NCI-H1105 (cell line): ENCODE data around the gene CDYL2.

Experiments
- DNase-seq: peaks from one replicate; lab custom pipeline; 2025; lab: John Stamatoyannopoulos, UW

CDYL2 gene

GRCh38 chr16:80704751-80705505 lies 99.5 kb downstream of the CDYL2 start:
- no peak for DNase-seq

GRCh38 chr16:80703131-80704071 lies 101.0 kb downstream of the CDYL2 start:
- DNase-seq, result no peak

- no peak for DNase-seq
These were observed 101.7 kb downstream of the CDYL2 start for GRCh38 chr16:80702696-80703095.

GRCh38 chr16:80700558-80700957 lies 103.8 kb downstream of the CDYL2 start:
- DNase-seq, result no peak

- DNase-seq, result no peak
These were observed 109.4 kb downstream of the CDYL2 start for GRCh38 chr16:80695020-80695419.

- no peak for DNase-seq
These were observed 110.8 kb downstream of the CDYL2 start for GRCh38 chr16:80693553-80693952.

- no peak for DNase-seq
These were observed 112.1 kb downstream of the CDYL2 start for GRCh38 chr16:80692270-80692669.

- DNase-seq, result no peak
These were observed 113.2 kb downstream of the CDYL2 start for GRCh38 chr16:80691111-80691741.

- no peak for DNase-seq
These were observed 114.9 kb downstream of the CDYL2 start for GRCh38 chr16:80689487-80689886.

GRCh38 chr16:80687606-80688005 lies 116.8 kb downstream of the CDYL2 start:
- no peak for DNase-seq

GRCh38 chr16:80684906-80685305 lies 119.5 kb downstream of the CDYL2 start:
- no peak for DNase-seq

- no peak for DNase-seq
These were observed 120.1 kb downstream of the CDYL2 start for GRCh38 chr16:80684136-80684765.

- no peak for DNase-seq
These were observed 120.8 kb downstream of the CDYL2 start for GRCh38 chr16:80683646-80684045.

- no peak for DNase-seq
These were observed 121.9 kb downstream of the CDYL2 start for GRCh38 chr16:80682421-80683070.

GRCh38 chr16:80681436-80681835 lies 123.0 kb downstream of the CDYL2 start:
- DNase-seq, result no peak

- no peak for DNase-seq
These were observed 123.6 kb downstream of the CDYL2 start for GRCh38 chr16:80680839-80681238.

- no peak for DNase-seq
These were observed 124.4 kb downstream of the CDYL2 start for GRCh38 chr16:80680046-80680445.

GRCh38 chr16:80674884-80675283 lies 129.5 kb downstream of the CDYL2 start:
- no peak for DNase-seq

GRCh38 chr16:80672379-80672778 lies 132.0 kb downstream of the CDYL2 start:
- DNase-seq, result no peak

- DNase-seq, result no peak
These were observed 133.0 kb downstream of the CDYL2 start for GRCh38 chr16:80671281-80671849.

GRCh38 chr16:80670170-80670865 lies 134.1 kb downstream of the CDYL2 start:
- no peak for DNase-seq
